GM19099 (cell line): ENCODE data around the gene ZFHX3.

Experiments
- POLR2A ChIP-seq: IDR thresholded peaks from 3 replicates; pipeline ENCODE4 v1.6.1; 2011; ENCODE audit warnings: low read depth; ENCODE audit not compliant: insufficient read length; ENCODE audit errors: extremely low read depth

ZFHX3 gene

GRCh38 chr16:72925631-72925979 lies 122.3 kb downstream of the ZFHX3 start:
- no peak for TF ChIP-seq POLR2A

- TF ChIP-seq POLR2A = no peak
Measured at GRCh38 chr16:72924927-72925630, 122.8 kb downstream of the ZFHX3 start.

- TF ChIP-seq POLR2A = no peak
Measured at GRCh38 chr16:72924537-72924926, 123.4 kb downstream of the ZFHX3 start.

GRCh38 chr16:72923757-72924156 lies 124.2 kb downstream of the ZFHX3 start:
- TF ChIP-seq POLR2A = no peak

GRCh38 chr16:72922714-72923113 lies 125.2 kb downstream of the ZFHX3 start:
- TF ChIP-seq POLR2A = no peak

- no peak for TF ChIP-seq POLR2A
Measured at GRCh38 chr16:72921620-72922019, 126.3 kb downstream of the ZFHX3 start.

GRCh38 chr16:72921106-72921505 lies 126.8 kb downstream of the ZFHX3 start:
- TF ChIP-seq POLR2A = no peak

- no peak for TF ChIP-seq POLR2A
Measured at GRCh38 chr16:72917051-72917450, 130.9 kb downstream of the ZFHX3 start.

GRCh38 chr16:72915331-72915730 lies 132.6 kb downstream of the ZFHX3 start:
- no peak for TF ChIP-seq POLR2A

GRCh38 chr16:72913551-72913950 lies 134.4 kb downstream of the ZFHX3 start:
- TF ChIP-seq POLR2A = no peak

GRCh38 chr16:72911971-72912370 lies 136.0 kb downstream of the ZFHX3 start:
- TF ChIP-seq POLR2A = no peak

- TF ChIP-seq POLR2A = no peak
Measured at GRCh38 chr16:72910875-72911274, 137.1 kb downstream of the ZFHX3 start.

- no peak for TF ChIP-seq POLR2A
Measured at GRCh38 chr16:72910381-72910780, 137.5 kb downstream of the ZFHX3 start.

- TF ChIP-seq POLR2A = no peak
Measured at GRCh38 chr16:72909196-72909595, 138.7 kb downstream of the ZFHX3 start.

- no peak for TF ChIP-seq POLR2A
Measured at GRCh38 chr16:72908362-72909167, 139.4 kb downstream of the ZFHX3 start.

- no peak for TF ChIP-seq POLR2A
Measured at GRCh38 chr16:72905581-72905980, 142.3 kb downstream of the ZFHX3 start.
